Renal cortical epithelial cell (primary cell): Measurements from ENCODE around the gene FGD5. TPM values are rescaled to one million over a fixed set of nuclear protein-coding genes. Genes with fewer than 3 reads are reported as not detected.
"Not testable (repeated sequence)": the region's sequence is repeated elsewhere in the genome, so short reads cannot be mapped to it uniquely, and the experiment has no call there.

Experiments
- DNase-seq: peaks from one replicate; pipeline ENCODE4 v3.0.0-alpha.2; 2011; ENCODE audit warnings: low read depth
- total RNA-seq: library from RNA; depleted of rRNA; stranded (reverse); fragments of >200 nt; gene quantifications from 2 replicates; pipeline ENCODE4 v1.2.3, GENCODE V29; 2014

The FGD5 gene
- total RNA-seq, 1 donor from 2014 or later, result 0.30 TPM

GRCh38 chr3:14806641-14807263 is 12.0 kb upstream of the FGD5 start:
- DNase-seq, result peak; percentile 76

GRCh38 chr3:14808025-14808424 is 10.7 kb upstream of the FGD5 start:
- no peak for DNase-seq

- no peak for DNase-seq
Measured at GRCh38 chr3:14808502-14809266, 10.1 kb upstream of the FGD5 start.

- not testable (repeated sequence) for DNase-seq
Measured at GRCh38 chr3:14809611-14810010, 9.2 kb upstream of the FGD5 start.

GRCh38 chr3:14810070-14810791 is 8.5 kb upstream of the FGD5 start:
- DNase-seq, result no peak

- DNase-seq, result no peak
Measured at GRCh38 chr3:14810801-14811661, 7.7 kb upstream of the FGD5 start.

- no peak for DNase-seq
Measured at GRCh38 chr3:14811684-14812083, 7.1 kb upstream of the FGD5 start.

GRCh38 chr3:14812196-14812790 is 6.5 kb upstream of the FGD5 start:
- no peak for DNase-seq

GRCh38 chr3:14814411-14814871 is 4.3 kb upstream of the FGD5 start:
- no peak for DNase-seq

- DNase-seq, result no peak
Measured at GRCh38 chr3:14816359-14816758, 2.4 kb upstream of the FGD5 start.

GRCh38 chr3:14819671-14820070 is 909 bp downstream of the FGD5 start:
- DNase-seq, result no peak

GRCh38 chr3:14820156-14820555 is 1.4 kb downstream of the FGD5 start:
- DNase-seq, result no peak

- no peak for DNase-seq
Measured at GRCh38 chr3:14821151-14821550, 2.4 kb downstream of the FGD5 start.

GRCh38 chr3:14822134-14822533 is 3.4 kb downstream of the FGD5 start:
- no peak for DNase-seq

GRCh38 chr3:14822670-14823390 is 4.1 kb downstream of the FGD5 start:
- DNase-seq, result no peak

GRCh38 chr3:14823393-14823792 is 4.6 kb downstream of the FGD5 start:
- DNase-seq, result no peak

GRCh38 chr3:14823910-14824629 is 5.3 kb downstream of the FGD5 start:
- DNase-seq, result no peak

- no peak for DNase-seq
Measured at GRCh38 chr3:14824646-14825045, 5.9 kb downstream of the FGD5 start.

GRCh38 chr3:14826069-14826468 is 7.3 kb downstream of the FGD5 start:
- DNase-seq, result no peak

- no peak for DNase-seq
Measured at GRCh38 chr3:14827776-14828175, 9.0 kb downstream of the FGD5 start.
